NCI-H748 (cell line): Measurements from ENCODE around the gene TRMT2A.
A peak's percentile ranks its signal among the peaks of the same experiment; 100 is the strongest.

Experiments used
- DNase-seq: peaks from one replicate; lab custom pipeline; 2025; ENCODE audit not compliant: unreplicated experiment; lab: John Stamatoyannopoulos, UW

TRMT2A gene

GRCh38 chr22:20123366-20124082 is 6.5 kb upstream of the TRMT2A start:
- no peak for DNase-seq

- DNase-seq = no peak
Measured at GRCh38 chr22:20121856-20122415, 4.9 kb upstream of the TRMT2A start.

GRCh38 chr22:20118300-20119020 is 1.4 kb upstream of the TRMT2A start:
- DNase-seq = no peak

GRCh38 chr22:20117633-20118299 is 740 bp upstream of the TRMT2A start:
- DNase-seq = peak; percentile 14

GRCh38 chr22:20116376-20116950 is 563 bp downstream of the TRMT2A start:
- DNase-seq = peak; percentile 35

- no peak for DNase-seq
Measured at GRCh38 chr22:20115691-20116375, 1.2 kb downstream of the TRMT2A start, which contains the start of gene RANBP1. Gene RANBP1 (plus strand): TSS chr22:20116104. CDS start chr22:20116185, 81 bp downstream.

- no peak for DNase-seq
Measured at GRCh38 chr22:20114506-20115475, 2.2 kb downstream of the TRMT2A start.

- DNase-seq = no peak
Measured at GRCh38 chr22:20113551-20114310, 3.3 kb downstream of the TRMT2A start.

- DNase-seq = no peak
Measured at GRCh38 chr22:20112623-20113511, 4.2 kb downstream of the TRMT2A start.

GRCh38 chr22:20111689-20112622 is 5.1 kb downstream of the TRMT2A start:
- no peak for DNase-seq

GRCh38 chr22:20111045-20111688 is 5.9 kb downstream of the TRMT2A start:
- peak; percentile 17 for DNase-seq

- DNase-seq = no peak
Measured at GRCh38 chr22:20110359-20110985, 6.6 kb downstream of the TRMT2A start.

- DNase-seq = no peak
Measured at GRCh38 chr22:20109411-20110358, 7.3 kb downstream of the TRMT2A start.

- DNase-seq = no peak
Measured at GRCh38 chr22:20108757-20109230, 8.2 kb downstream of the TRMT2A start.
